ENCODE data around the gene GPC6. TPM values are rescaled to one million over a fixed set of nuclear protein-coding genes. Genes with fewer than 3 reads are reported as not detected.

Gene GPC6
- total and polyA plus RNA-seq, 9 of the 15 experiments (the other 6 are each of a cell fraction or from before 2014, with no cell fraction given): under 0.01 to 0.20 (median 0.01) TPM; not detected in 4

- Histone ChIP-seq H3K9ac (ENCODE audit: insufficient read depth in 1 of 2, low read depth in 2 of 2, low read length in 2 of 2) (no peak overlapping the region), H4K20me1 (replicated peaks; ENCODE audit: control insufficient read depth, insufficient read depth, low read length) (no peaks in the 10 kb centered on the region), H2AFZ (ENCODE audit: low read depth, low read length) (no peak overlapping the region), H3K27ac (ENCODE audit: extremely low read depth, low read depth, low read length) (no peak overlapping the region), H3K36me3 (ENCODE audit: control insufficient read depth, insufficient read depth, low read length) (no peaks in the 10 kb centered on the region), H3K79me2 (ENCODE audit: control insufficient read depth, insufficient read depth, low read length) (no peaks in the 10 kb centered on the region), H3K4me2 (ENCODE audit: insufficient read depth, low read length) (no peak overlapping the region), H3K9me3 (replicated peaks; ENCODE audit: control insufficient read depth, insufficient read depth, low read depth, low read length) (no peaks in the 10 kb centered on the region), H3K27me3 (ENCODE audit: control insufficient read depth in 2 of 2, insufficient read depth in 2 of 2, low read length in 2 of 2) (no peaks in the 10 kb centered on the region), H3K4me1 (replicated peaks in 1 of 2; ENCODE audit: control insufficient read depth in 2 of 2, insufficient read depth in 2 of 2, low read length in 2 of 2) (no peaks in the 10 kb centered on the region), H3K9me1 (ENCODE audit: control insufficient read depth, insufficient read depth, low read length) (no peaks in the 10 kb centered on the region), H3K4me3 (no peak overlapping the region)
- POLR2A ChIA-PET: no interaction called here
- intact Hi-C loops (cut with micrococcal nuclease) (no loop called here), in situ Hi-C loops (cut with MboI) (no loop called here)
- TF ChIP-seq ATF1 (CRISPR knock-in tag; IDR thresholded peaks at IDR 0.05): no peak
- no peak for TF ChIP-seq ATF1 (tag; IDR thresholded peaks at IDR 0.05)
- TF ChIP-seq PHF8 (IDR thresholded peaks at IDR 0.05; ENCODE audit: borderline replicate concordance, low read length): no peak
- no peak for TF ChIP-seq ZNF263 (CRISPR knock-in tag; IDR thresholded peaks at IDR 0.05; ENCODE audit: borderline replicate concordance)
- no peak for TF ChIP-seq SMARCC2 (IDR thresholded peaks at IDR 0.05; ENCODE audit: low read depth)
- no peak for TF ChIP-seq NFIC (IDR thresholded peaks at IDR 0.05)
- no peak for TF ChIP-seq ZSCAN29 (IDR thresholded peaks at IDR 0.05)
- no peak for TF ChIP-seq ZNF436 (CRISPR knock-in tag; IDR thresholded peaks at IDR 0.05)
- WGBS (ENCODE audit: insufficient coverage, low coverage, missing lambda C conversion rate): 0% methylated on average over 2 of the region's 2 CpGs
- DNase-seq (ENCODE audit: extremely low read depth in 1 of 4, low spot score in 3 of 4) (no peak), ATAC-seq (no peak), FAIRE-seq (no peak)
- CTCF ChIA-PET (ENCODE audit: low intra/inter-chr PET ratio): no interaction called here
- no TSS peak for BruUV-seq (replicated peaks)
Measured at GRCh38 chr13:93624311-93624777, 397.7 kb downstream of the GPC6 start.

GRCh38 chr13:93625536-93625935 lies 398.9 kb downstream of the GPC6 start:
- intact Hi-C loops (cut with micrococcal nuclease) (no loop called here), in situ Hi-C loops (cut with MboI) (no loop called here)
- no peak overlapping the region for H3K9ac ChIP-seq (ENCODE audit: insufficient read depth in 1 of 2, low read depth in 2 of 2, low read length in 2 of 2)
- ATAC-seq (no peak), FAIRE-seq (no peak), DNase-seq (ENCODE audit: extremely low read depth in 1 of 4, low spot score in 3 of 4) (no peak)
- CTCF ChIA-PET (ENCODE audit: low intra/inter-chr PET ratio): no interaction called here
- H3K4me1 ChIP-seq (replicated peaks in 1 of 2; ENCODE audit: control insufficient read depth in 2 of 2, insufficient read depth in 2 of 2, low read length in 2 of 2): no peaks in the 10 kb centered on the region
- WGBS (ENCODE audit: insufficient coverage, low coverage, missing lambda C conversion rate): no CpG with 5 or more reads among the region's 1 CpG
- H3K79me2 ChIP-seq (ENCODE audit: control insufficient read depth, insufficient read depth, low read length): no peaks in the 10 kb centered on the region
- BruUV-seq (replicated peaks): no TSS peak
- no peaks in the 10 kb centered on the region for H3K9me3 ChIP-seq (replicated peaks; ENCODE audit: control insufficient read depth, insufficient read depth, low read depth, low read length)
- no peak overlapping the region for H3K4me2 ChIP-seq (ENCODE audit: insufficient read depth, low read length)
- no peak overlapping the region for H3K4me3 ChIP-seq
- no peak overlapping the region for H3K27ac ChIP-seq (ENCODE audit: extremely low read depth, low read depth, low read length)
- no peak overlapping the region for H2AFZ ChIP-seq (ENCODE audit: low read depth, low read length)
- H3K27me3 ChIP-seq (ENCODE audit: control insufficient read depth in 2 of 2, insufficient read depth in 2 of 2, low read length in 2 of 2): no peaks in the 10 kb centered on the region
- POLR2A ChIA-PET: no interaction called here
- no peaks in the 10 kb centered on the region for H4K20me1 ChIP-seq (replicated peaks; ENCODE audit: control insufficient read depth, insufficient read depth, low read length)
- H3K36me3 ChIP-seq (ENCODE audit: control insufficient read depth, insufficient read depth, low read length): no peaks in the 10 kb centered on the region
- H3K9me1 ChIP-seq (ENCODE audit: control insufficient read depth, insufficient read depth, low read length): no peaks in the 10 kb centered on the region
- TF ChIP-seq, protein P1, sequence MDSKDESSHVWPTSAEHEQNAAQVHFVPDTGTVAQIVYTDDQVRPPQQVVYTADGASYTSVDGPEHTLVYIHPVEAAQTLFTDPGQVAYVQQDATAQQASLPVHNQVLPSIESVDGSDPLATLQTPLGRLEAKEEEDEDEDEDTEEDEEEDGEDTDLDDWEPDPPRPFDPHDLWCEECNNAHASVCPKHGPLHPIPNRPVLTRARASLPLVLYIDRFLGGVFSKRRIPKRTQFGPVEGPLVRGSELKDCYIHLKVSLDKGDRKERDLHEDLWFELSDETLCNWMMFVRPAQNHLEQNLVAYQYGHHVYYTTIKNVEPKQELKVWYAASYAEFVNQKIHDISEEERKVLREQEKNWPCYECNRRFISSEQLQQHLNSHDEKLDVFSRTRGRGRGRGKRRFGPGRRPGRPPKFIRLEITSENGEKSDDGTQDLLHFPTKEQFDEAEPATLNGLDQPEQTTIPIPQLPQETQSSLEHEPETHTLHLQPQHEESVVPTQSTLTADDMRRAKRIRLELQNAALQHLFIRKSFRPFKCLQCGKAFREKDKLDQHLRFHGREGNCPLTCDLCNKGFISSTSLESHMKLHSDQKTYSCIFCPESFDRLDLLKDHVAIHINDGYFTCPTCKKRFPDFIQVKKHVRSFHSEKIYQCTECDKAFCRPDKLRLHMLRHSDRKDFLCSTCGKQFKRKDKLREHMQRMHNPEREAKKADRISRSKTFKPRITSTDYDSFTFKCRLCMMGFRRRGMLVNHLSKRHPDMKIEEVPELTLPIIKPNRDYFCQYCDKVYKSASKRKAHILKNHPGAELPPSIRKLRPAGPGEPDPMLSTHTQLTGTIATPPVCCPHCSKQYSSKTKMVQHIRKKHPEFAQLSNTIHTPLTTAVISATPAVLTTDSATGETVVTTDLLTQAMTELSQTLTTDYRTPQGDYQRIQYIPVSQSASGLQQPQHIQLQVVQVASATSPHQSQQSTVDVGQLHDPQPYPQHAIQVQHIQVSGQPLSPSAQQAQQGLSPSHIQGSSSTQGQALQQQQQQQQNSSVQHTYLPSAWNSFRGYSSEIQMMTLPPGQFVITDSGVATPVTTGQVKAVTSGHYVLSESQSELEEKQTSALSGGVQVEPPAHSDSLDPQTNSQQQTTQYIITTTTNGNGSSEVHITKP (IDR thresholded peaks at IDR 0.05; ENCODE audit: partially characterized antibody): no peak
- no peak for TF ChIP-seq ZNF398 (CRISPR knock-in tag; IDR thresholded peaks at IDR 0.05)
- no peak for TF ChIP-seq ZFP30 (CRISPR knock-in tag; IDR thresholded peaks at IDR 0.05; ENCODE audit: borderline replicate concordance)
- no peak for TF ChIP-seq HNRNPK (IDR thresholded peaks at IDR 0.05; ENCODE audit: low read depth, low read length, poor library complexity, severe bottlenecking)
